Mucosa of descending colon (tissue), 3 donors: ENCODE data around the gene ZNF80. TPM values are rescaled to one million over a fixed set of nuclear protein-coding genes. Genes with fewer than 3 reads are reported as not detected.

Experiments used
- ATAC-seq: fragments of 200-7000 bp; cut with Tn5 transposase; one replicate; pipeline ENCODE4 v1.9.1; 2020; ENCODE audit warnings: mild to moderate bottlenecking, moderate library complexity
- DNase-seq, 3 donors: peaks; one replicate each; pipeline ENCODE4 v3.0.0-alpha.2; 2020
- H3K36me3 ChIP-seq: fragments of 200-600 bp; one replicate; pipeline ENCODE4 v1.8.0; 2021; ENCODE audit warnings: low read depth, mild to moderate bottlenecking
- H3K4me1 ChIP-seq: fragments of 200-600 bp; one replicate; pipeline ENCODE4 v1.8.0; 2021; ENCODE audit warnings: low read depth, mild to moderate bottlenecking
- H3K4me3 ChIP-seq: fragments of 200-600 bp; one replicate; pipeline ENCODE4 v1.8.0; 2021; ENCODE audit warnings: mild to moderate bottlenecking
- H3K9me3 ChIP-seq: fragments of 200-600 bp; one replicate; pipeline ENCODE4 v1.8.0; 2021; ENCODE audit warnings: mild to moderate bottlenecking
- intact Hi-C, 2 donors: fragments of 100-400 bp; cut with DNase I in 1 of 2; cut with micrococcal nuclease in 1 of 2; formaldehyde crosslinking; loops; one replicate each; pipeline versions ENCODE4 v1.11.0 to v1.11.1; 2022; cut with DNase I, micrococcal nuclease
- total RNA-seq, 3 donors: library from RNA; stranded (reverse); fragmentation: NEBNext Ultra II Directional in 2 of 3; extraction: Animal tissue kit (Norgen Biotek cat#: 25700) in 2 of 3; gene quantifications; one replicate each; pipeline versions ENCODE4 v1.2.1 to v1.2.4, GENCODE V29; 2021 to 2023
- TF ChIP-seq, protein P1 (sequence below): fragments of 200-600 bp; IDR thresholded peaks from one replicate; pipeline ENCODE4 v1.8.0; 2022; ENCODE audit warnings: antibody characterized with exemption, mild to moderate bottlenecking
- donor health status: DM: no; HTN: no; CAD: no; lungs with moderate emphysema.
- donor health status: DM: no; HTN: no; CAD: no.
- donor health status: DM: no; HTN: yes; CAD: no.

ZNF80 gene
- total RNA-seq, 3 donors from 2014 or later: 0.19 TPM; not detected in 2

DNA sequence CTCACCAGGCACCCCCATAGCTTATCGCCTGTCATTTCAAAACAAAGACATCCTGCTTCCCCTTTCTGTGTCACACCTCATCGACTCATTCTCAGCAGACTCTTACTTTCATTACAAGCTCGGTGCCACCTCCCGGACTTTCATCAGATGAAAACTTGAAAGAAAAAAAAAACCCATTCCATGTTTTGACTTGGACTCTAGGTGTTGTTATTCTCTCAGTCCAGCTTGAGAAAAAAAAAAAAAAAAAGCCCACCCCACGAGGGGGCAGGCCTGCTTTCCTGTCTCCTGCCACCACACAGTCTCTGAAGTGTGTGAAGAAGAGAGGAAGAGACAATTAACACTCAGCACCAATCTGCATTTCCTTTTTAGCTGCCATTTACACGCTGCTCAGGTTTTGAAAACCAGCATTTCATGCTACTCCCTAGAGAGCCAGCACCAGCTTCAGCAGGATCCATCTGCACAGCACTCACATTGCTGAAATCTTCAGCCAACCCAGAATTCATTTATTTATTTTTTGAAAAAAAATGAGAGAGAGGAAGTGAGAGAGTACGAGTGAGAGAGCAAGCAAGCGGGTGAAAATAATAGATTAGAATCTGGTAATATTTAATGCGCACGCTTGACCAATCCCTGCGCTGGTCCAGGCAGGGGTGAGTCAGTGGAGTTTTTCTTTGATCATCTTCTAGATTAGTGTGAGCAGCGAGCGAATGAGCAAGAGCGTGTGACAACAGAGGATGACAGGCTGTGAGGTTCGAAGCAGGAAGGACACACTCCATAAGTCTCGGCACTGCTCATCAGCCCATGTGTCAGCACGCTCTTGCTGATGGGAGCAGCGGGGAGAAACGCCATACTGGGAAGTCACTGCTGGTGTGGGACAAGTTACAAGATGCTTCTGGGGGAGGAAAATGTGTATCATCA is 23.5 kb downstream of the ZNF80 start:
- intact Hi-C loops: no loop called here
- TF ChIP-seq, protein P1, sequence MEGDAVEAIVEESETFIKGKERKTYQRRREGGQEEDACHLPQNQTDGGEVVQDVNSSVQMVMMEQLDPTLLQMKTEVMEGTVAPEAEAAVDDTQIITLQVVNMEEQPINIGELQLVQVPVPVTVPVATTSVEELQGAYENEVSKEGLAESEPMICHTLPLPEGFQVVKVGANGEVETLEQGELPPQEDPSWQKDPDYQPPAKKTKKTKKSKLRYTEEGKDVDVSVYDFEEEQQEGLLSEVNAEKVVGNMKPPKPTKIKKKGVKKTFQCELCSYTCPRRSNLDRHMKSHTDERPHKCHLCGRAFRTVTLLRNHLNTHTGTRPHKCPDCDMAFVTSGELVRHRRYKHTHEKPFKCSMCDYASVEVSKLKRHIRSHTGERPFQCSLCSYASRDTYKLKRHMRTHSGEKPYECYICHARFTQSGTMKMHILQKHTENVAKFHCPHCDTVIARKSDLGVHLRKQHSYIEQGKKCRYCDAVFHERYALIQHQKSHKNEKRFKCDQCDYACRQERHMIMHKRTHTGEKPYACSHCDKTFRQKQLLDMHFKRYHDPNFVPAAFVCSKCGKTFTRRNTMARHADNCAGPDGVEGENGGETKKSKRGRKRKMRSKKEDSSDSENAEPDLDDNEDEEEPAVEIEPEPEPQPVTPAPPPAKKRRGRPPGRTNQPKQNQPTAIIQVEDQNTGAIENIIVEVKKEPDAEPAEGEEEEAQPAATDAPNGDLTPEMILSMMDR: no peak
- no peaks in the 10 kb centered on the region for H3K36me3 ChIP-seq
- H3K4me3 ChIP-seq: no peak overlapping the region
- no peaks in the 10 kb centered on the region for H3K4me1 ChIP-seq
- ATAC-seq (peak; percentile 68), DNase-seq (peak in 1 of 3 donors; percentile 32)
- no peaks in the 10 kb centered on the region for H3K9me3 ChIP-seq

DNA sequence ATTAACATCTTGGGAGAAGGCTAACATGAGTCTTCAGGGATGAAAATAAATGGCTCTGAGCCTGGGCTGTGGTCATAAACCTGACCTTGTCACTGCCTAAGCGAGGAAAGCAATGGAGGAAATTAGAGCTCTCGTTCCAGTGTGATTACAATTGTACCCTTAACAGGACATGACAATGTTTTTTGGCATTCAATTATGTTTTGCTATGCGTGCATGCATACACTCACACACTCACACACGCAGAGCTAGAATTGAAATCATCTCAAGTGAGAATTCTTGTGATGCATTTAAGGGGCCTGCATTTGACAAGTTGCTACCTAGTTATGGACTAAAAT is 24.1 kb downstream of the ZNF80 start:
- H3K9me3 ChIP-seq: no peaks in the 10 kb centered on the region
- no peak for DNase-seq
- intact Hi-C loops: no loop called here
- no peaks in the 10 kb centered on the region for H3K4me1 ChIP-seq
- TF ChIP-seq, protein P1: no peak
- H3K36me3 ChIP-seq: no peaks in the 10 kb centered on the region
- H3K4me3 ChIP-seq: no peak overlapping the region
- ATAC-seq: no peak

DNA sequence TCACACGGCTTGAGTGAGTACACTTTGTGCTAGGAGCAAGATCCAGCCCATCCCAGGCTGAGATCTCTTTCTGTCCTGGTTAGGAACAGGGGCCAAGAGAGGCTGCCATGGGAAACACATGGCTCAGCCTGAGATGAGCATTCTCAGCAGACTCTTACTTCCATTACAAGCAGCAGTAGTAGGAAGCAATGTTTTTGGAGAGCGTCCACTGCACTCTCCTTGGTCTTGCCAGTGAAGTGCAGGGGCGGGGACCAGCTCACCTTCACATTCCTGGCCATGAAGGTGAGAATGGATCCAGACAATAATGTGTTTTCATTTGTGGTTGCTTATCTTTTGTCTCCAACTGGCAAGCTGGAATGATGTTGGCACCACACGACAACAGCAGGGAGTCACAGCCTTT is 24.7 kb downstream of the ZNF80 start:
- DNase-seq: no peak
- intact Hi-C loops: no loop called here
- TF ChIP-seq, protein P1: no peak
- no peaks in the 10 kb centered on the region for H3K36me3 ChIP-seq
- no peak for ATAC-seq
- no peaks in the 10 kb centered on the region for H3K9me3 ChIP-seq
- H3K4me1 ChIP-seq: no peaks in the 10 kb centered on the region
- H3K4me3 ChIP-seq: no peak overlapping the region

- Histone ChIP-seq H3K9me3 (no peaks in the 10 kb centered on the region), H3K4me1 (no peaks in the 10 kb centered on the region), H3K36me3 (no peaks in the 10 kb centered on the region), H3K4me3 (no peak overlapping the region)
- intact Hi-C loops: no loop called here
- TF ChIP-seq, protein P1: no peak
- no peak for ATAC-seq
- no peak for DNase-seq
Observed at GRCh38 chr3:114207768-114208167, 29.6 kb downstream of the ZNF80 start.

DNA sequence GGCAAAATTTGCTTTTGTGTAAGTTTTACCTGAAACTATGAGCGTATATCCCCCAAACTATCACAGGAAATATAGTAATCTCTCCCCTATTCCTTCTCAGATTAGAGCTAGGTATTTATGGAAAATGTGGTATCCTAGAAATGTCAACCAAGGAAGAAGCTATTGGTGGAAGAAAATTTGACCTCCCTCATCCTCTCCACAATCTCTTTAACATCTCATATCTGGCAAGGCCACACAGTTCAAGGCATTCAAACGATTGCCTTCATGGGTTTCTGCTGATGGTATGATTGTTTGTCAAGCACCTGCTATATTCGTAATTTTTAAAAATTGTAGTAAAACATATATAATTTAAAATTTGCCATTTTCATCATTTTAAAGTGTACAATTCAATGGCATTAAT is 31.0 kb downstream of the ZNF80 start:
- H3K36me3 ChIP-seq: no peaks in the 10 kb centered on the region
- intact Hi-C loops: no loop called here
- TF ChIP-seq, protein P1: no peak

More for the DNA sequence above, 31.0 kb downstream of the ZNF80 start:
- DNase-seq (no peak), ATAC-seq (no peak)
- Histone ChIP-seq H3K4me1 (no peaks in the 10 kb centered on the region), H3K9me3 (no peaks in the 10 kb centered on the region), H3K4me3 (no peak overlapping the region)
